H1 (cell line): Measurements from ENCODE around the gene C15orf40. TPM values are rescaled to one million over a fixed set of nuclear protein-coding genes. Genes with fewer than 3 reads are reported as not detected.

ENCODE experiments used
- CTCF ChIA-PET: fragments of 300-600 bp; sonication (Branson Sonifier 250); formaldehyde crosslinking; loops from one replicate; lab custom pipeline; 2021; ENCODE audit not compliant: partially characterized antibody; lab: Charles Lee
- POLR2A ChIA-PET: fragments of 300-600 bp; sonication (Branson Sonifier 250); formaldehyde crosslinking; loops from one replicate; lab custom pipeline; 2021; ENCODE audit warnings: inconsistent platforms; ENCODE audit not compliant: partially characterized antibody; lab: Charles Lee
- DNase-seq, 2 experiments: peaks; one replicate each; pipeline versions ENCODE4 v3.0.0 to v3.0.0-alpha.2; 2010 to 2022; ENCODE audit warnings: low spot score in 2 of 2, low read depth in 1 of 2, mixed read lengths in 1 of 2
- FAIRE-seq: peaks from 2 replicates; lab custom pipeline; 2011; peaks lifted over from hg19 to GRCh38; lab: Jason Lieb, UNC
- H2AFZ ChIP-seq: 2 replicates; pipeline ENCODE4 v1.8.1; 2012; ENCODE audit warnings: low read length, inconsistent platforms
- H2AK5ac ChIP-seq: 2 replicates; pipeline ENCODE4 v1.6.1; 2013; ENCODE audit warnings: low read depth, low read length
- H2BK120ac ChIP-seq: replicated peaks from 2 replicates; pipeline ENCODE3; 2013; ENCODE audit warnings: low read depth, low read length, inconsistent platforms
- H2BK12ac ChIP-seq: 2 replicates; pipeline ENCODE4 v1.6.1; 2013; ENCODE audit warnings: low read depth, low read length
- H2BK15ac ChIP-seq: 2 replicates; pipeline ENCODE4 v1.6.1; 2013; ENCODE audit warnings: low read length
- H2BK20ac ChIP-seq: 2 replicates; pipeline ENCODE4 v1.6.1; 2013; ENCODE audit warnings: low read length
- H2BK5ac ChIP-seq: 2 replicates; pipeline ENCODE4 v1.6.1; 2013; ENCODE audit warnings: low read depth, low read length
- H3K14ac ChIP-seq: 2 replicates; pipeline ENCODE4 v1.6.1; 2013; ENCODE audit warnings: inconsistent platforms; ENCODE audit not compliant: insufficient read length
- H3K18ac ChIP-seq: 2 replicates; pipeline ENCODE4 v1.6.1; 2013; ENCODE audit warnings: low read length; ENCODE audit errors: extremely low read depth
- H3K23ac ChIP-seq: 2 replicates; pipeline ENCODE4 v1.6.1; 2013; ENCODE audit warnings: inconsistent platforms; ENCODE audit not compliant: insufficient read length
- H3K23me2 ChIP-seq: 2 replicates; pipeline ENCODE4 v1.6.1; 2013; ENCODE audit warnings: low read depth, low read length
- H3K27ac ChIP-seq: 2 replicates; pipeline ENCODE4 v1.6.1; 2011; ENCODE audit warnings: low read depth, low read length, inconsistent platforms
- H3K27me3 ChIP-seq, 4 experiments: replicated peaks in 1 of 4; 1 replicate in 1 of 4; 2 replicates in 3 of 4; pipeline versions ENCODE4 v1.6.1 to v1.8.1; 2011 to 2013; ENCODE audit warnings: low read length in 3 of 4, mild to moderate bottlenecking in 3 of 4, inconsistent platforms in 2 of 4, mixed read lengths in 2 of 4, moderate library complexity in 1 of 4; ENCODE audit not compliant: control insufficient read depth in 3 of 4, insufficient read depth in 3 of 4; ENCODE audit errors: extremely low read depth in 1 of 4
- H3K36me3 ChIP-seq, 4 experiments: 2 replicates each; pipeline versions ENCODE4 v1.6.1 to v1.8.1; 2011 to 2013; ENCODE audit warnings: mild to moderate bottlenecking in 4 of 4, low read length in 3 of 4, moderate library complexity in 2 of 4, control low read depth in 1 of 4, inconsistent platforms in 1 of 4; ENCODE audit not compliant: insufficient read depth in 4 of 4, control insufficient read depth in 2 of 4
- H3K4ac ChIP-seq: replicated peaks from 2 replicates; pipeline ENCODE3; 2013; ENCODE audit warnings: low read length, low read depth, mixed read lengths, inconsistent platforms; ENCODE audit not compliant: insufficient read length
- H3K4me1 ChIP-seq, 4 experiments: replicated peaks in 1 of 4; 1 replicate in 1 of 4; 2 replicates in 3 of 4; pipeline versions ENCODE4 v1.6.1 to v1.8.1; 2011 to 2013; ENCODE audit warnings: low read length in 3 of 4, inconsistent platforms in 2 of 4, mixed read lengths in 1 of 4; ENCODE audit not compliant: insufficient read depth in 4 of 4, control insufficient read depth in 3 of 4
- H3K4me2 ChIP-seq, 2 experiments: 2 replicates each; pipeline versions ENCODE4 v1.6.1 to v1.8.1; 2011 to 2013; ENCODE audit warnings: low read depth in 2 of 2, low read length in 2 of 2, control low read depth in 1 of 2, inconsistent platforms in 1 of 2, mild to moderate bottlenecking in 1 of 2; ENCODE audit not compliant: insufficient read depth in 1 of 2
- H3K4me3 ChIP-seq, 4 experiments: fragments of 200-600, 300-600 bp in 1 of 4; sonication (generic), shearing (Covaris generic), sonication (Bioruptor Twin) in 1 of 4; 2 replicates each; pipeline versions ENCODE4 v1.5.1 to v1.8.1; 2011 to 2016; ENCODE audit warnings: low read length in 4 of 4, low read depth in 3 of 4, control low read depth in 2 of 4, inconsistent platforms in 2 of 4, mild to moderate bottlenecking in 2 of 4, mixed read lengths in 1 of 4, moderate library complexity in 1 of 4; ENCODE audit not compliant: insufficient read depth in 2 of 4; ENCODE audit errors: extremely low read depth in 1 of 4
- H3K56ac ChIP-seq: replicated peaks from 2 replicates; pipeline ENCODE3; 2013; ENCODE audit warnings: low read depth, mild to moderate bottlenecking, mixed read lengths, low read length, inconsistent platforms; ENCODE audit not compliant: insufficient read length
- H3K79me1 ChIP-seq: 2 replicates; pipeline ENCODE4 v1.6.1; 2013; ENCODE audit warnings: low read depth, low read length, control low read depth
- H3K79me2 ChIP-seq, 2 experiments: 2 replicates each; pipeline versions ENCODE4 v1.6.1 to v1.8.1; 2012 to 2013; ENCODE audit warnings: low read length in 2 of 2, mild to moderate bottlenecking in 2 of 2, inconsistent platforms in 1 of 2; ENCODE audit not compliant: insufficient read depth in 2 of 2, control insufficient read depth in 1 of 2
- H3K9ac ChIP-seq, 4 experiments: replicated peaks in 1 of 4; 1 replicate in 1 of 4; 2 replicates in 3 of 4; pipeline versions ENCODE4 v1.6.1 to v1.8.1; 2011 to 2013; ENCODE audit warnings: low read depth in 3 of 4, low read length in 3 of 4, control low read depth in 2 of 4, mild to moderate bottlenecking in 2 of 4, moderate library complexity in 2 of 4, inconsistent platforms in 1 of 4; ENCODE audit errors: extremely low read depth in 1 of 4
- H3K9me3 ChIP-seq, 2 experiments: 2 replicates each; pipeline versions ENCODE4 v1.6.1 to v1.8.1; 2012 to 2013; ENCODE audit warnings: mild to moderate bottlenecking in 2 of 2, moderate library complexity in 2 of 2, control low read depth in 1 of 2, inconsistent platforms in 1 of 2, low read depth in 1 of 2, low read length in 1 of 2, mixed read lengths in 1 of 2; ENCODE audit not compliant: insufficient read depth in 2 of 2
- H4K20me1 ChIP-seq, 2 experiments: replicated peaks in 1 of 2; 2 replicates each; pipeline versions ENCODE3 to v1.8.1; 2011 to 2013; ENCODE audit warnings: inconsistent platforms in 2 of 2, low read length in 2 of 2, mild to moderate bottlenecking in 1 of 2; ENCODE audit not compliant: insufficient read depth in 2 of 2, control insufficient read depth in 1 of 2
- H4K5ac ChIP-seq: 2 replicates; pipeline ENCODE4 v1.6.1; 2013; ENCODE audit warnings: low read length, low read depth, mixed read lengths, inconsistent platforms; ENCODE audit not compliant: insufficient read length
- H4K8ac ChIP-seq: 2 replicates; pipeline ENCODE4 v1.8.0; 2013; ENCODE audit warnings: mild to moderate bottlenecking, moderate library complexity, low read length, inconsistent platforms; ENCODE audit not compliant: insufficient read depth; ENCODE audit errors: extremely low read depth
- H4K91ac ChIP-seq: replicated peaks from 2 replicates; pipeline ENCODE3; 2013; ENCODE audit warnings: low read length, mixed read lengths, inconsistent platforms; ENCODE audit not compliant: insufficient read length
- JUND ChIP-seq: IDR thresholded peaks from 2 replicates; pipeline ENCODE4 v1.6.1; 2011; ENCODE audit warnings: mild to moderate bottlenecking, improper control_type of control experiment, low read length
- SIRT6 ChIP-seq: IDR thresholded peaks from one replicate; pipeline ENCODE4 v1.7.1; 2012; ENCODE audit warnings: low read length, inconsistent platforms
- WGBS, 2 experiments: shearing (Covaris generic) in 1 of 2; methylation state at CpG; one replicate each; pipeline versions ENCODE4 v1.1.6 to v1.1.7; 2013 to 2015; ENCODE audit warnings: low lambda C conversion rate in 2 of 2, mixed read lengths in 2 of 2, inconsistent platforms in 1 of 2, low coverage in 1 of 2, missing lambda C conversion rate in 1 of 2; ENCODE audit not compliant: insufficient replicate concordance in 2 of 2, insufficient coverage in 1 of 2, insufficient read length in 1 of 2; ENCODE audit errors: extremely low coverage in 1 of 2, missing lambda C conversion rate in 1 of 2; 5-methylcytosine and 5-hydroxymethylcytosine counted together
- polyA plus RNA-seq, 7 experiments: library from polyadenylated mRNA; depleted of rRNA in 3 of 7; stranded (reverse) in 5 of 7; unstranded in 2 of 7; fragments of >200 nt in 5 of 7; fragments of 200-250 nt in 2 of 7; gene quantifications; 1 replicate in 5 of 7; 2 replicates in 1 of 7; 4 replicates in 1 of 7; pipeline versions ENCODE4 v1.2.1 to v1.2.3, GENCODE V29; 2011 to 2013; ENCODE audit warnings: missing spikeins in 2 of 7, mixed read lengths in 2 of 7
- total RNA-seq: library from RNA; stranded (reverse); fragmentation: NEBNext Ultra II Directional; extraction: Animal tissue kit (Norgen Biotek cat#: 25700); gene quantifications from 2 replicates; pipeline ENCODE4 v1.2.1, GENCODE V29; 2021

Gene C15orf40
- total and polyA plus RNA-seq, 2 of the 8 experiments (the other 6 are each of a cell fraction or from before 2014, with no cell fraction given) = 10.7 TPM

DNA sequence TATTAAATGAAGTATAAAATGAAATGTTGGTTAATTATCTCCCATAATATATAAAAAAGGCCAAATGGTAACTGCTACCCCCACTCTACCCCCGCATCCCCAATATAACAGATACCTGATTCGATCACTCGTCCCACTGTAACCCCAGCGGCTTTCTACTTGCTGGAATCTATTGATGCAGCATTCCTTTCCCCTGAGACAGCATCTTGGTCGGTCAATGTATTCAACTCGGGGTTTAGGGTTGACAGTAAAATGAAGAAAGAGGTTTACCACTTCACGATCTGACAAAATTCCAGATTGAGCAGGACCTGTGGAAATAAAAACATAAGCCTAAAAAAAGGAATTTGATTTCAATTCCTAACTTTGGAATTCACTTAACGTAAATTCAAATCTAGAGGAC, 18.6 kb upstream of the C15orf40 start:
- H3K79me2 ChIP-seq = peaks cover 0 to 27% of the 10 kb centered on the region in 2 experiments; a peak in 2 of 4 replicates
- no peak overlapping the region for H3K4ac ChIP-seq
- H2BK12ac ChIP-seq = no peak overlapping the region
- H3K14ac ChIP-seq = no peak overlapping the region
- H2AK5ac ChIP-seq = no peak overlapping the region
- no peaks in the 10 kb centered on the region for H3K9me3 ChIP-seq
- no peak overlapping the region for H3K23ac ChIP-seq
- no peaks in the 10 kb centered on the region for H3K4me1 ChIP-seq
- no peak overlapping the region; a peak in 1 of 7 replicates for H3K9ac ChIP-seq
- no peak overlapping the region for H3K4me3 ChIP-seq
- H2BK15ac ChIP-seq = no peak overlapping the region
- TF ChIP-seq SIRT6 = no peak
- peak; percentile 65 for TF ChIP-seq JUND
- H3K27me3 ChIP-seq = no peaks in the 10 kb centered on the region
- H3K56ac ChIP-seq = no peak overlapping the region
- no peak overlapping the region for H2BK20ac ChIP-seq
- no peak overlapping the region for H3K27ac ChIP-seq
- H2BK5ac ChIP-seq = no peak overlapping the region
- H2BK120ac ChIP-seq = no peak overlapping the region
- H3K18ac ChIP-seq = no peak overlapping the region
- no peak overlapping the region for H4K8ac ChIP-seq
- DNase-seq (no peak), FAIRE-seq (no peak)
- H4K20me1 ChIP-seq = peaks cover 0 to 2% of the 10 kb centered on the region in 2 experiments
- no peak overlapping the region for H2AFZ ChIP-seq
- peaks cover 3 to 25% (median 16%) of the 10 kb centered on the region in 4 experiments; a peak in 6 of 8 replicates for H3K36me3 ChIP-seq
- WGBS, 2 experiments = 92% methylated on average over 8 of the region's 8 CpGs; no CpG with 5 or more reads in 1 of the 2 experiments
- H4K91ac ChIP-seq = no peak overlapping the region
- ChIA-PET POLR2A (no interaction called here), CTCF (no interaction called here)
- no peaks in the 10 kb centered on the region for H3K23me2 ChIP-seq
- no peak overlapping the region for H3K4me2 ChIP-seq
- H4K5ac ChIP-seq = no peak overlapping the region
- H3K79me1 ChIP-seq = no peaks in the 10 kb centered on the region
